ENCODE results near the gene THEM4.
"Not testable (repeated sequence)": the region's sequence is repeated elsewhere in the genome, so short reads cannot be mapped to it uniquely, and the experiment has no call there.

THEM4 gene

GRCh38 chr1:151915061-151915686, 5.9 kb upstream of the THEM4 start:
- Mint-ChIP-seq H3K9me3 (ENCODE audit: low read depth) (no peaks in the 10 kb centered on the region), H3K27me3 (no peaks in the 10 kb centered on the region), H3K4me3 (no peak overlapping the region), H3K36me3 (no peaks in the 10 kb centered on the region), H3K4me1 (ENCODE audit: low read depth) (peaks cover 4% of the 10 kb centered on the region), H3K27ac (no peak overlapping the region)

- Mint-ChIP-seq H3K4me3 (no peak overlapping the region), H3K36me3 (no peaks in the 10 kb centered on the region), H3K27ac (no peak overlapping the region)
Measured at GRCh38 chr1:151914076-151914475, 4.8 kb upstream of the THEM4 start.

GRCh38 chr1:151912973-151913372, 3.7 kb upstream of the THEM4 start:
- Mint-ChIP-seq H3K4me3 (no peak overlapping the region), H3K4me1 (ENCODE audit: low read depth) (peaks cover 10% of the 10 kb centered on the region)

More at GRCh38 chr1:151914076-151914475, 4.8 kb upstream of the THEM4 start:
- no peaks in the 10 kb centered on the region for H3K9me3 Mint-ChIP-seq (ENCODE audit: low read depth)
- H3K4me1 Mint-ChIP-seq (ENCODE audit: low read depth) = peaks cover 2% of the 10 kb centered on the region
- no peaks in the 10 kb centered on the region for H3K27me3 Mint-ChIP-seq

GRCh38 chr1:151908228-151908691, 1.1 kb downstream of the THEM4 start:
- H3K4me3 Mint-ChIP-seq = peak overlapping the region; percentile 94
- no peaks in the 10 kb centered on the region for H3K9me3 Mint-ChIP-seq (ENCODE audit: low read depth)
- H3K27me3 Mint-ChIP-seq = no peaks in the 10 kb centered on the region
- H3K27ac Mint-ChIP-seq = peak overlapping the region; percentile 96
- peaks cover 52% of the 10 kb centered on the region for H3K4me1 Mint-ChIP-seq (ENCODE audit: low read depth)
- H3K36me3 Mint-ChIP-seq = peaks cover 14% of the 10 kb centered on the region

More at GRCh38 chr1:151912973-151913372, 3.7 kb upstream of the THEM4 start:
- Mint-ChIP-seq H3K9me3 (ENCODE audit: low read depth) (no peaks in the 10 kb centered on the region), H3K27ac (no peak overlapping the region), H3K36me3 (no peaks in the 10 kb centered on the region), H3K27me3 (no peaks in the 10 kb centered on the region)

DNA sequence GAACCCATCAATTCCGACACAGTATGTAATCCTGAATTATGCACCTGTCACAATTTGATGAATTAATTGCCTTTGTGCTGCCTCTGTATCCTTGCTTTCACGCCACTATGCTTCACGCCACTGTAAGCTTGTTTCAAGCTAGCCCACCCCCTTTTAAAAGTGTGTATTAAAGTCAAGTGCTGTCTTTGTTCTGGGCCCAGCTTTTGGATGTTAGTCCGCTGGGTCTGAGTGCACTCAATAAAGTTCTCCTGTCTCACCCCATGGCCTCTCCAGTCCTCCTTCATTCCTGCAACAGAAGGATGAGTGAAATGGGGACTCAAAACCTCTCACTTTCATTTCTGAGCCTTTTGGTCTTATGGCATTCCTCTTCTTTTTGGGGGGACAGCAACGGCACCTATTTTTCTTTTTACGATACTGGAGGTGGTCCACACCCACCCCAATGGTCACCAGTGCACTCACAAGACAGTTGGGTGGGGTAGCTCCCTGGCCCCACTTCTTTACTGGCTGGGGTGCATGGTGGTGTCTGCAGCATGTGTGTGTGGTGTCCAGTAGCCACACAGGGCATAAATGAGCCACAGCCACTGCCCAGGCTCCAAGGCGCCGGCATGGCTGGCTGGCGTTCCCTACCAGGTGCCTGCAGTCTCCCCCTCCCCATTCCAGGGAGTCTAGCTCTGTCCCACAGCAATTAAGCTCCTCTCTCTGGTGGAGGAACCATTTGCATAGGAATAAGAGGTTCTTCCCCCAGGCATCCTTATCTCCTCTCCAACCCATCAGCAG, 1.8 kb downstream of the THEM4 start:
- H3K27me3 Mint-ChIP-seq = no peaks in the 10 kb centered on the region

GRCh38 chr1:151906324-151906645, 3.0 kb downstream of the THEM4 start:
- H3K27me3 Mint-ChIP-seq; H3K4me3 Mint-ChIP-seq; H3K9me3 Mint-ChIP-seq (ENCODE audit: low read depth): not testable (repeated sequence)
- Mint-ChIP-seq H3K4me1 (ENCODE audit: low read depth) (peaks cover 64% of the 10 kb centered on the region), H3K27ac (peak overlapping the region; percentile 61), H3K36me3 (peaks cover 22% of the 10 kb centered on the region)

More for the DNA sequence above, 1.8 kb downstream of the THEM4 start:
- peak overlapping the region; percentile 86 for H3K27ac Mint-ChIP-seq
- H3K4me3 Mint-ChIP-seq = peak overlapping the region; percentile 94
- peaks cover 56% of the 10 kb centered on the region for H3K4me1 Mint-ChIP-seq (ENCODE audit: low read depth)
- H3K9me3 Mint-ChIP-seq (ENCODE audit: low read depth) = no peaks in the 10 kb centered on the region
- peaks cover 14% of the 10 kb centered on the region for H3K36me3 Mint-ChIP-seq

DNA sequence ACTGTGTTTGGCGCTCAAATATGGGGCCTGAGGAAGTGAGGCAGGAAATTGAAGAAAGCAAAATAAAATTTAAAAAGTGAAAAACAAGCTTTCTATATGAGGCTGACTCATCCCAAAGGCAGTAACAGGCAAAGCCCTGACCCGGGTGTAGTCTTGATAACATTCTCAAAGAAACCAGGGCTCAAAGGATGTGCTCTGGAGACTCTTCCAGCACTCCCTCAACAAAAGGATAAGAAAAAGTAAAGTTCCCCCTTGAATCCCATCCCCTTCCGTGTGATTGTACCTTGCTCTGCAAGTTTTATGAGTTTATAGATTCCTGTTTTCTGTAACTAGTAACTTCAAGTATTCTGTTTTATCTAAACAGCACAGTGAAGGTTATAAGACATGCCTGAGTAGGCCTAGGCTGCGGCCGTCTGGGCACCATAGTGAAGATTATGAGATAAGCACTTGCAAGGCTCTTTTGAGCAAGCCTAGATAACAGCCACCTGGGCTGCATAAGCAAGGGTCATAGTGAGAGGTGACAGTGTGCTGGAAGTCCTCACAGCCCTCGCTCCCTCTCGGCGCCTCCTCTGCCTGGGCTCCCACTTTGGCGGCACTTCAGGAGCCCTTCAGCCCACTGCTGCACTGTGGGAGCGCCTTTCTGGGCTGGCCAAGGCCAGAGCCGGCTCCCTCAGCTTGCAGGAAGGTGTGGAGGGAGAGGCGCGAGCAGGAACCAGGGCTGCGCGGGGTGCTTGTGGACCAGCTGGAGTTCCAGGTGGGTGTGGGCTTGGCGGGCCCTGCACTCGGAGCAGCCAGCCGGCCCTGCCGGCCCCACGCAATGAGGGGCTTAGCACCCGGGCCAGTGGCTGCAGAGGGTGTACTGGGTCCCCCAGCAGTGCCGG, 3.6 kb downstream of the THEM4 start:
- H3K9me3 Mint-ChIP-seq (ENCODE audit: low read depth); H3K27me3 Mint-ChIP-seq: not testable (repeated sequence)
- Mint-ChIP-seq H3K4me3 (peak overlapping the region; percentile 78), H3K36me3 (peaks cover 25% of the 10 kb centered on the region), H3K4me1 (ENCODE audit: low read depth) (peaks cover 68% of the 10 kb centered on the region), H3K27ac (peak overlapping the region; percentile 98)

- Mint-ChIP-seq H3K9me3 (ENCODE audit: low read depth) (peaks cover 3% of the 10 kb centered on the region), H3K4me3 (peak overlapping the region; percentile 78), H3K4me1 (ENCODE audit: low read depth) (peaks cover 72% of the 10 kb centered on the region), H3K27ac (peak overlapping the region; percentile 98), H3K36me3 (peaks cover 30% of the 10 kb centered on the region), H3K27me3 (no peaks in the 10 kb centered on the region)
Measured at GRCh38 chr1:151905070-151905442, 4.3 kb downstream of the THEM4 start.

GRCh38 chr1:151902858-151903257, 6.5 kb downstream of the THEM4 start:
- Mint-ChIP-seq H3K27me3 (no peaks in the 10 kb centered on the region), H3K4me1 (ENCODE audit: low read depth) (peaks cover 84% of the 10 kb centered on the region), H3K4me3 (no peak overlapping the region), H3K27ac (peak overlapping the region; percentile 2), H3K9me3 (ENCODE audit: low read depth) (peaks cover 6% of the 10 kb centered on the region), H3K36me3 (peaks cover 35% of the 10 kb centered on the region)

GRCh38 chr1:151900804-151901203, 8.5 kb downstream of the THEM4 start:
- H3K9me3 Mint-ChIP-seq (ENCODE audit: low read depth); H3K27me3 Mint-ChIP-seq; H3K27ac Mint-ChIP-seq; H3K4me3 Mint-ChIP-seq: not testable (repeated sequence)
- Mint-ChIP-seq H3K4me1 (ENCODE audit: low read depth) (peaks cover 85% of the 10 kb centered on the region), H3K36me3 (peaks cover 29% of the 10 kb centered on the region)

DNA sequence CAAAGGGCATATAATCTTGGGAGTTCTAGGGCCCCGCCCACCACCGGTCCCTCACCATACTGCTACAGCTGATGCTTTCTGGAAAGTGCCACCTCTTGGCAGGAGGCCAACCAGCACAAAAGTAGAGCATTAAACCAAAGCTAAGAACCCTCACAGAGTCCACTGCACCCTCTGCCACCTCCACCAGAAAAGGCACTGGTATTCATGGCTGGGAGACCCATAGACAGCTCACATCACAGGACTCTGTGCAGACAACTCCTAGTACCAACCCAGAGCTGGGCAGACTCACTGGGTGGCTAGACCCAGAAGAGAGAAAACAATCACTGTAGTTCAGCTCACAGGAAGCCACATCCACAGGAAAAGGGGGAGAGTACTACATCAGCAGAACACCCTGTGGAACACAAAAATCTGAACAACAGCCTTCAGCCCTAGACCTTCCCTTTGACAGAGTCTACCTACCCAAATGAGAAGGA, 10.8 kb downstream of the THEM4 start:
- peak overlapping the region; percentile 65 for H3K4me3 Mint-ChIP-seq
- peaks cover 70% of the 10 kb centered on the region for H3K4me1 Mint-ChIP-seq (ENCODE audit: low read depth)
- peaks cover 6% of the 10 kb centered on the region for H3K9me3 Mint-ChIP-seq (ENCODE audit: low read depth)
- peaks cover 25% of the 10 kb centered on the region for H3K36me3 Mint-ChIP-seq
- H3K27me3 Mint-ChIP-seq = no peaks in the 10 kb centered on the region
- peak overlapping the region; percentile 94 for H3K27ac Mint-ChIP-seq

GRCh38 chr1:151897991-151898431, 11.3 kb downstream of the THEM4 start:
- Mint-ChIP-seq H3K36me3 (peaks cover 25% of the 10 kb centered on the region), H3K4me3 (peak overlapping the region; percentile 65), H3K27ac (peak overlapping the region; percentile 94), H3K9me3 (ENCODE audit: low read depth) (peaks cover 6% of the 10 kb centered on the region), H3K27me3 (no peaks in the 10 kb centered on the region), H3K4me1 (ENCODE audit: low read depth) (peaks cover 70% of the 10 kb centered on the region)

GRCh38 chr1:151893176-151893924, 16.0 kb downstream of the THEM4 start:
- peaks cover 61% of the 10 kb centered on the region for H3K4me1 Mint-ChIP-seq (ENCODE audit: low read depth)
- H3K36me3 Mint-ChIP-seq = peaks cover 21% of the 10 kb centered on the region
- no peak overlapping the region for H3K4me3 Mint-ChIP-seq
- no peaks in the 10 kb centered on the region for H3K27me3 Mint-ChIP-seq
- H3K27ac Mint-ChIP-seq = no peak overlapping the region
- H3K9me3 Mint-ChIP-seq (ENCODE audit: low read depth) = no peaks in the 10 kb centered on the region

DNA sequence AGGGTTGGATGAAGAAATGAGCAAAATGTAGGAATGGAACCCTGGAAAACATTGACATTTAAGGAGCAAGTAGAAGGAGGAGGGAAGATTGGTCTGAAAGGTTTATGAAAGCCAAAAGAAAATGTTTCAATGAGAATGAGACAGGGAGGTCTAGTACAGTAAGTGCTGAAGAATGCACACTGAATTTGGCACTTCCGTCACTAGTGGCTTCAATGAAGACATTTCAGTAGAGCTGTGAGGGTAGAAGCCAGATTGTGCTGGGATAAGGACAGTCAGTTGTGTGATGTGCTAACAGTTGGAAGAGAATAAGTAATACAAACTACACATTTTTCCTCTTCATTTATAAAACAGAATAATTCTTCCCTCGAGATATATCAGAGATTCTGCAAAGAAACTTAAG, 17.1 kb downstream of the THEM4 start:
- Mint-ChIP-seq H3K4me1 (ENCODE audit: low read depth) (peaks cover 49% of the 10 kb centered on the region), H3K4me3 (no peak overlapping the region), H3K36me3 (peaks cover 24% of the 10 kb centered on the region), H3K27me3 (no peaks in the 10 kb centered on the region), H3K27ac (peak overlapping the region; percentile 84), H3K9me3 (ENCODE audit: low read depth) (no peaks in the 10 kb centered on the region)

Measured in activated naive CD8-positive, alpha-beta T cell (primary cell).